Epithelial cell of proximal tubule (primary cell): ENCODE data around the gene PLCB1. TPM values are rescaled to one million over a fixed set of nuclear protein-coding genes. Genes with fewer than 3 reads are reported as not detected.

ENCODE experiments used
- DNase-seq: peaks from one replicate; pipeline ENCODE4 v3.0.0-alpha.2; 2011; ENCODE audit warnings: low read depth
- H3K4me3 ChIP-seq: 2 replicates; pipeline ENCODE4 v1.5.1; 2011; ENCODE audit warnings: low read depth, mild to moderate bottlenecking, low read length
- CTCF ChIP-seq: conservative IDR thresholded peaks from 2 replicates; pipeline ENCODE4 v1.5.1; 2012; ENCODE audit warnings: low read depth, mild to moderate bottlenecking, low read length
- total RNA-seq: library from RNA; depleted of rRNA; stranded (reverse); fragments of >200 nt; gene quantifications from 2 replicates; pipeline ENCODE4 v1.2.3, GENCODE V29; 2015

PLCB1 gene
- total RNA-seq, 1 donor from 2014 or later = 2.2 TPM

DNA sequence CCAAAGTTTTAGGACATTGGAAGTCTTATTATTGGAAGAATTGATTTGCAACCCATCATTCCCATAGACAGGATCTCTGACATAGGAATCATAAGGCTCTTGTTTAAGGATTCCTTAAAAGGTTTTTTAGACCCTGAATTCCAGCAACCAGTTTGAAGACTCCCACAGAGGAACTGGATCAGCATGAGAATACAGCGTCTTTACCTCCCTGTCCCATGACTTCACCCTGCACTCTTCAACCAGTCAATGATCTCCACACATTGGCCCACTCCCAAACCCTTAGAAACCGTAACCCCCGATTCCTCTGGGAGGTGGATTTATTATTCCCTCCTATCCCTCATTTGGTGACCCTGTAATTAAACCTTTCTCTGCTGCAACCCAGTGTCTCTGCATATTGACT, 786.1 kb downstream of the PLCB1 start:
- DNase-seq = no peak
- no peak overlapping the region for H3K4me3 ChIP-seq
- TF ChIP-seq CTCF = no peak

- no peak overlapping the region for H3K4me3 ChIP-seq
- DNase-seq = no peak
- no peak for TF ChIP-seq CTCF
Observed at GRCh38 chr20:8924539-8924938, 792.5 kb downstream of the PLCB1 start.

DNA sequence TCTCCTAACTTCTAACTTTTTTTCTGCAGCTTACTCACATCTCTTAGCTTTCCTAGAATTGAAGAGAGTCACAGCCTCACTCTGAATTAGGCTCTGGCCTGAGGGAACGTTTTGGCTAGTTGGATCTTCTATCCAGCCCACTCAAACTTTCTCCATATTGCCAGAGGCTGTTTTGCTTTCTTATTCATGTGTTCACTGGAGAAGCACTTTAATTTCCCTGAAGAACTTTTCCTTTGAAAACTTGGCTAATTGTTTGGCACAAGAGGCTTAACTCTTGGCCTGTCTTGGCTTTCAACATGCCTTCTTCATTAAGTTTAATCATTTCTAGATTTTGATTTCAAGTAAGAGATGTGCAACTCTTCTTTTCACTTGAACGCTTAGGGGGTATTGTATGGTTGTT, 798.7 kb downstream of the PLCB1 start:
- no peak overlapping the region for H3K4me3 ChIP-seq
- no peak for DNase-seq
- no peak for TF ChIP-seq CTCF

DNA sequence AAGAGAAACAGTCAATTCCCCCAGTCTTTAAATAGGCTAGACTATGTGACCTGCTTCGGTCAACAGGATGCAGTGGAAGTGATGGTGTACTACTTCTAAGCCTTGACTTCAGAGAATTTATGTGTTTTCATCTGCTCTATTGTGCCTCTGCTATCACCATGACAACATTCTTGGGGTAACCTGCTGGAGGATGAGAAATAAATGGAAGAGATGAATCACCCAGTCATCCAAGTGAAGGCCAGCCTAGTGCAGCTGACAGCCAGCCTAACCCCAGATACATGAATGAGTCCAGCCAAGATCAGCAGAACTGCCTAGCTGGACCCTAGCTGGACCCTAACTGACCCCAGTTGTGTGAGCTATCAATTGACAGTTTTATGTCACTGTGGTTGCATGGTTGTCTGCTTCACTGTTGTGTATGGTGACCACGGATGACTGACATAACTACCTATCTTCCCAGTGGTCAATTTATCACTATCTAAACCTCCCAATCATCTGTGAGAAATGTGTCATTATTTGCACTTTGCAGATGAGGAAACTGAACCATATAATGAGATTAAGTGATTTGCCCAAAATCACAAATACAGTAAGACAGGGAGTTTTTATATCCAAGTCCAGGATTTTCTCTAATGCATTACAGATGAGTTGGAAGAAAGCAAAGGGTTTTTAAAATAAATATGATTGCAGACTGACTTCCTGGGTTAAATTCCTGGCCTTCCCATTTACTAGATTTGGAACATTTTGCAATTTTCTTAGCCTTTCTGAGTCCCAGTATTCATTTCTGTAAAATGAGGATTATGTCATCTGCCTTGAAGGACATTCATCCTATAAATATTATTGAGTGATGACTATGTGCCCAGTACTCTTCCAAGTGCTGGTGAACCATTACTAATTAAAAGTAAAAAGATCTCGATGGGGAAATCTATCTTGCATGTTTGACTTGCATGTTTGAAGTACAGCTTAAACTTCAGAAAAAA, 800.4 kb downstream of the PLCB1 start:
- TF ChIP-seq CTCF = no peak
- DNase-seq = peak; percentile 91
- no peak overlapping the region for H3K4me3 ChIP-seq

GRCh38 chr20:8933381-8933807, 801.3 kb downstream of the PLCB1 start:
- no peak overlapping the region for H3K4me3 ChIP-seq
- TF ChIP-seq CTCF = no peak
- no peak for DNase-seq

- no peak for DNase-seq
- no peak for TF ChIP-seq CTCF
- no peak overlapping the region for H3K4me3 ChIP-seq
Observed at GRCh38 chr20:8934362-8934761, 802.3 kb downstream of the PLCB1 start.

Other genes starting within 250 kb of the PLCB1 start
- gene HAO1, start 191.8 kb upstream of the PLCB1 start, total RNA-seq = not detected in 2 replicates
- 15.3 and 23.5 TPM in 2 replicates for gene TMX4, start 112.5 kb upstream of the PLCB1 start, total RNA-seq